K562 (cell line): ENCODE data around the gene NIPBL. TPM values are rescaled to one million over a fixed set of nuclear protein-coding genes. Genes with fewer than 3 reads are reported as not detected.

Source experiments
- ATAC-seq: fragments of 200-7000 bp; cut with Tn5 transposase; 3 replicates; pipeline ENCODE4 v1.9.1; 2020; ENCODE audit warnings: moderate library complexity
- BruUV-seq: library from RNA; stranded (reverse); fragments of 400-500 nt; replicated peaks from 2 replicates; lab custom pipeline; 2021; lab: Mats Ljungman, UMichigan
- CTCF ChIA-PET: fragments of 300-600 bp; formaldehyde crosslinking; extraction: SDS; loops from one replicate; lab custom pipeline; 2021; ENCODE audit warnings: low intra/inter-chr PET ratio; lab: Yijun Ruan, JAX
- POLR2A ChIA-PET: fragments of 300-600, 350-650 bp; sonication (Branson Sonifier 250); formaldehyde crosslinking; extraction: SDS; loops from one replicate; lab custom pipeline; 2021; ENCODE audit warnings: antibody characterized with exemption, inconsistent platforms; lab: Yijun Ruan, JAX
- DNase-seq, 4 experiments: peaks; one replicate each; pipeline versions ENCODE4 v3.0.0 to v3.0.0-alpha.2; 2011 to 2018; ENCODE audit warnings: low spot score in 3 of 4, mixed read lengths in 3 of 4; ENCODE audit errors: extremely low read depth in 1 of 4
- FAIRE-seq: peaks from 2 replicates; lab custom pipeline; 2011; peaks lifted over from hg19 to GRCh38; lab: Jason Lieb, UNC
- H2AFZ ChIP-seq: 2 replicates; pipeline ENCODE4 v1.6.0; 2011; ENCODE audit warnings: low read depth, low read length, control low read depth, inconsistent platforms
- H3K27ac ChIP-seq: fragments of 200-600 bp; 3 replicates; pipeline ENCODE4 v1.8.0; 2011; ENCODE audit warnings: low read depth, mild to moderate bottlenecking, control low read depth, inconsistent platforms, low read length, moderate library complexity, mixed read lengths; ENCODE audit errors: extremely low read depth
- H3K27me3 ChIP-seq, 2 experiments: fragments of 300-600 bp in 1 of 2; 2 replicates in 1 of 2; 3 replicates in 1 of 2; pipeline versions ENCODE4 v1.6.0 to v1.8.0; 2011; ENCODE audit warnings: inconsistent platforms in 2 of 2, low read length in 2 of 2, mild to moderate bottlenecking in 1 of 2, mixed read lengths in 1 of 2, moderate library complexity in 1 of 2; ENCODE audit not compliant: control insufficient read depth in 2 of 2, insufficient read depth in 2 of 2
- H3K36me3 ChIP-seq: fragments of 300-600 bp; 3 replicates; pipeline ENCODE4 v1.8.0; 2011; ENCODE audit warnings: mild to moderate bottlenecking, low read length, inconsistent platforms; ENCODE audit not compliant: control insufficient read depth, insufficient read depth
- H3K4me1 ChIP-seq, 2 experiments: fragments of 200-600 bp in 1 of 2; replicated peaks in 1 of 2; 2 replicates in 1 of 2; 3 replicates in 1 of 2; pipeline versions ENCODE4 v1.5.1 to v1.8.0; 2011; ENCODE audit warnings: inconsistent platforms in 2 of 2, low read length in 2 of 2, mild to moderate bottlenecking in 1 of 2, mixed read lengths in 1 of 2, moderate library complexity in 1 of 2; ENCODE audit not compliant: control insufficient read depth in 2 of 2, insufficient read depth in 2 of 2
- H3K4me2 ChIP-seq: 2 replicates; pipeline ENCODE4 v1.6.1; 2011; ENCODE audit warnings: low read length, control low read depth, inconsistent platforms, mixed read lengths; ENCODE audit not compliant: insufficient read depth
- H3K4me3 ChIP-seq: fragments of 200-600 bp; sonication (generic), shearing (Covaris generic); 2 replicates; pipeline ENCODE4 v1.5.1; 2016; ENCODE audit warnings: control low read depth, inconsistent platforms
- H3K79me2 ChIP-seq: fragments of 200-600 bp; 3 replicates; pipeline ENCODE4 v1.8.0; 2011; ENCODE audit warnings: low read length, inconsistent platforms; ENCODE audit not compliant: control insufficient read depth, insufficient read depth
- H3K9ac ChIP-seq, 2 experiments: 2 replicates each; pipeline versions ENCODE4 v1.6.0 to v1.6.1; 2011; ENCODE audit warnings: low read depth in 2 of 2, low read length in 2 of 2, control low read depth in 1 of 2, inconsistent platforms in 1 of 2, mild to moderate bottlenecking in 1 of 2, mixed read lengths in 1 of 2; ENCODE audit not compliant: insufficient read depth in 1 of 2
- H3K9me1 ChIP-seq: one replicate; pipeline ENCODE4 v1.6.0; 2011; ENCODE audit warnings: inconsistent platforms, mild to moderate bottlenecking, low read length, moderate library complexity; ENCODE audit not compliant: control insufficient read depth, insufficient read depth
- H3K9me3 ChIP-seq: replicated peaks from 2 replicates; pipeline ENCODE4 v1.5.1; 2011; ENCODE audit warnings: low read depth, low read length, inconsistent platforms; ENCODE audit not compliant: control insufficient read depth, insufficient read depth
- H4K20me1 ChIP-seq: replicated peaks from 2 replicates; pipeline ENCODE4 v1.6.1; 2011; ENCODE audit warnings: low read length, inconsistent platforms, mixed read lengths; ENCODE audit not compliant: control insufficient read depth, insufficient read depth
- ATF2 ChIP-seq: sonication (generic); formaldehyde crosslinking; IDR thresholded peaks from 2 replicates; pipeline ENCODE4 v1.8.1; 2022; ENCODE audit warnings: missing genetic modification reagents
- BMI1 ChIP-seq: fragments of 150-350 bp; IDR thresholded peaks from 2 replicates; pipeline ENCODE4 v1.6.1; 2014; ENCODE audit warnings: low read length
- CHCHD3 ChIP-seq: fragments of 250-450 bp; sonication (Bioruptor Pico); IDR thresholded peaks from 2 replicates; pipeline ENCODE4 v2.1.2; 2022; ENCODE audit warnings: mild to moderate bottlenecking
- CREBBP ChIP-seq: IDR thresholded peaks from one replicate; pipeline ENCODE4 v1.6.1; 2012; ENCODE audit warnings: low read depth, mild to moderate bottlenecking, control low read depth, inconsistent platforms, low read length
- NCOA1 ChIP-seq: fragments of 450-650 bp; IDR thresholded peaks from 2 replicates; pipeline ENCODE4 v1.6.1; 2016; ENCODE audit warnings: low read depth
- POLR2AphosphoS2 ChIP-seq: IDR thresholded peaks from 2 replicates; pipeline ENCODE4 v1.6.1; 2012; ENCODE audit warnings: low read length, improper control_type of control experiment
- PRMT5 ChIP-seq: sonication (generic); formaldehyde crosslinking; IDR thresholded peaks from 2 replicates; pipeline ENCODE4 v1.5.0; 2020; ENCODE audit warnings: missing genetic modification reagents
- SNAPC5 ChIP-seq: fragments of 250-450 bp; sonication (Bioruptor Pico); IDR thresholded peaks from 2 replicates; pipeline ENCODE4 v1.8.0; 2021; ENCODE audit warnings: moderate library complexity, mild to moderate bottlenecking, inconsistent platforms
- ZC3H8 ChIP-seq: fragments of 450-650 bp; IDR thresholded peaks from 2 replicates; pipeline ENCODE4 v1.6.1; 2017
- ZNF24 ChIP-seq: fragments of 450-650 bp; IDR thresholded peaks from 2 replicates; pipeline ENCODE4 v1.6.1; 2016
- ZNF274 ChIP-seq: IDR thresholded peaks from 2 replicates; pipeline ENCODE4 v1.6.1; 2011; ENCODE audit warnings: low read depth, mild to moderate bottlenecking, low read length, moderate library complexity, borderline replicate concordance
- ZNF586 ChIP-seq: fragments of 450-650 bp; formaldehyde crosslinking; conservative IDR thresholded peaks from 2 replicates; pipeline ENCODE4 v1.4.0; 2020; ENCODE audit warnings: mild to moderate bottlenecking, moderate library complexity
- WGBS: fragments of 100-300 bp; shearing (Covaris generic); methylation state at CpG from one replicate; pipeline ENCODE4 v1.1.6; 2016; ENCODE audit warnings: low coverage, mixed read lengths; ENCODE audit not compliant: insufficient coverage; ENCODE audit errors: missing lambda C conversion rate; 5-methylcytosine and 5-hydroxymethylcytosine counted together
- in situ Hi-C: fragments of 300-500 bp; cut with MboI; formaldehyde crosslinking; loops from 4 replicates; pipeline ENCODE4 v1.15.0; 2018; ENCODE audit warnings: inconsistent platforms, mixed read lengths
- intact Hi-C: fragments of 100-400 bp; cut with micrococcal nuclease; formaldehyde crosslinking; loops from 2 replicates; pipeline ENCODE4 v1.14.2; 2022
- polyA plus RNA-seq, 8 experiments: library from polyadenylated mRNA; depleted of rRNA in 4 of 8; stranded (reverse) in 5 of 8; unstranded in 3 of 8; fragments of >200 nt; fragmentation: Nextera tagmentation in 2 of 8; fragmentation: Illumina TruSeq in 1 of 8; extraction: Ambion mirVana in 2 of 8; extraction: Trizol in 1 of 8; gene quantifications; 2 replicates each; pipeline versions ENCODE4 v1.2.1 to v1.2.3, GENCODE V29; 2011 to 2014; ENCODE audit warnings: inconsistent platforms in 1 of 8, missing spikeins in 1 of 8
- total RNA-seq, 7 experiments: library from RNA; depleted of rRNA in 6 of 7; stranded (reverse); fragments of >200 nt in 6 of 7; fragmentation: Illumina TruSeq in 2 of 7; extraction: Trizol in 2 of 7; gene quantifications; 2 replicates each; pipeline versions ENCODE4 v1.2.1 to v1.2.3, GENCODE V29; 2011 to 2021; ENCODE audit warnings: low replicate concordance in 1 of 7

The NIPBL gene
- total and polyA plus RNA-seq, 9 of the 15 experiments (the other 6 are each of a cell fraction or from before 2014, with no cell fraction given), result 12.9 to 56.7 (median 38.9) TPM

DNA sequence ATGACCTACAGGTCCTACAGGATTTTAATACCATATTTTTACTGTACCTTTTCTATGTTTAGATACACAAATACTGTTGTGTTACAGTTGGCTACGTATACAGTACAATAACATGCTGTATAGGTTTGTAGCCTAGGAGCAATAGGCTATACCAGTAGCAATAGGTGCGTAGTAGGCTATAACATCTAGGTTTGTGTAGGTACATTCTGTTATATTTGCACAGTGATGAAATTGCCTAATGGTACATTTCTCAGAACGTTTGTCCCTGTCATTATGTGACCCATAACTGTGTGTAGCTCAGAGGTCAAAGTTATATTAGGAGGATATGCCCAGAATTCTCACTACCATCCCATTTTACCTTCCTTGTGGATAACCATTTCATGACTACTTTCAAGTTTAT lies 59.7 kb downstream of the NIPBL start:
- FAIRE-seq (no peak), DNase-seq (no peak), ATAC-seq (no peak)
- Histone ChIP-seq H3K9ac (no peak overlapping the region), H3K27ac (no peak overlapping the region), H3K4me3 (no peak overlapping the region), H3K36me3 (no peaks in the 10 kb centered on the region), H2AFZ (no peak overlapping the region), H3K9me3 (no peaks in the 10 kb centered on the region), H3K4me1 (no peaks in the 10 kb centered on the region), H3K27me3 (no peaks in the 10 kb centered on the region), H3K79me2 (peaks cover 98% of the 10 kb centered on the region), H3K9me1 (no peaks in the 10 kb centered on the region), H4K20me1 (peaks cover 3% of the 10 kb centered on the region; the same call in 1 of the 2 replicates), H3K4me2 (no peak overlapping the region)
- TF ChIP-seq CHCHD3 (CRISPR knock-in tag) (no peak), SNAPC5 (CRISPR knock-in tag) (no peak), PRMT5 (CRISPR knock-in tag) (no peak), ATF2 (no peak), ZC3H8 (no peak), ZNF586 (CRISPR knock-in tag) (no peak), POLR2AphosphoS2 (no peak), ZNF274 (no peak), CREBBP (no peak), NCOA1 (no peak), BMI1 (no peak), ZNF24 (no peak)
- ChIA-PET POLR2A (interaction anchor here (1.0 kb wide), 1 partner anchor 12 kb away, joined by 3 read pairs; no protein-coding TSS in a partner anchor), CTCF (no interaction called here)
- BruUV-seq, result no TSS peak
- intact Hi-C loops (no loop called here), in situ Hi-C loops (no loop called here)
- WGBS, result 66% methylated on average over 3 of the region's 3 CpGs
